Heart right ventricle (tissue), 16 donors: ENCODE measurements around the gene RYR1. TPM values are rescaled to one million over a fixed set of nuclear protein-coding genes. Genes with fewer than 3 reads are reported as not detected.

Experiments
- ATAC-seq, 8 donors: fragments of 200-7000 bp; cut with Tn5 transposase; one replicate each; pipeline ENCODE4 v1.9.1; 2020; ENCODE audit warnings: mild to moderate bottlenecking in 8 of 8, moderate library complexity in 8 of 8, moderate number of reproducible peaks in 1 of 8
- DNase-seq, 2 donors: peaks; one replicate each; pipeline ENCODE4 v3.0.0-alpha.2; 2020
- H3K27ac ChIP-seq, 10 donors: fragments of 200-600 bp; sonication (generic) in 2 of 10; one replicate each; pipeline versions ENCODE4 v1.5.0 to v1.8.0; 2020 to 2022; ENCODE audit warnings: mild to moderate bottlenecking in 3 of 10
- H3K27me3 ChIP-seq, 7 donors: fragments of 200-600 bp; one replicate each; pipeline ENCODE4 v1.8.0; 2021 to 2022; ENCODE audit warnings: mild to moderate bottlenecking in 2 of 7
- H3K36me3 ChIP-seq, 9 donors: fragments of 200-600 bp; sonication (generic) in 1 of 9; one replicate each; pipeline versions ENCODE4 v1.5.0 to v1.8.0; 2020 to 2022; ENCODE audit warnings: mild to moderate bottlenecking in 2 of 9
- H3K4me1 ChIP-seq, 9 donors: fragments of 200-600 bp; sonication (generic) in 1 of 9; one replicate each; pipeline versions ENCODE4 v1.5.0 to v1.8.0; 2020 to 2022; ENCODE audit warnings: mild to moderate bottlenecking in 4 of 9
- H3K4me3 ChIP-seq, 10 donors: fragments of 200-600 bp; sonication (generic) in 2 of 10; one replicate each; pipeline versions ENCODE4 v1.5.0 to v1.8.0; 2020 to 2022; ENCODE audit warnings: mild to moderate bottlenecking in 7 of 10, moderate library complexity in 2 of 10
- H3K9me3 ChIP-seq, 11 donors: fragments of 200-600 bp in 10 of 11; sonication (generic) in 2 of 11; one replicate each; pipeline versions ENCODE4 v1.5.0 to v1.8.0; 2013 to 2022; ENCODE audit warnings: mild to moderate bottlenecking in 2 of 11, control low read depth in 1 of 11, moderate library complexity in 1 of 11
- WGBS, 2 donors: extraction: QIAGEN DNeasy Blood & Tissue Kit; methylation state at CpG; one replicate each; pipeline ENCODE4 v1.1.7; 2013; ENCODE audit warnings: inconsistent platforms in 1 of 2; 5-methylcytosine and 5-hydroxymethylcytosine counted together
- intact Hi-C, 10 donors: fragments of 100-400 bp; cut with DNase I; formaldehyde crosslinking; loops; one replicate each; pipeline versions ENCODE4 v1.11.1 to v1.14.2; 2022
- polyA plus RNA-seq, 2 donors: library from polyadenylated mRNA; stranded (reverse); fragments of 200-250 nt; gene quantifications; one replicate each; pipeline ENCODE4 v1.2.3, GENCODE V29; 2013
- total RNA-seq, 10 donors: library from RNA; stranded (reverse); fragmentation: NEBNext Ultra II Directional in 3 of 10; extraction: Animal tissue kit (Norgen Biotek cat#: 25700) in 3 of 10; gene quantifications; one replicate each; pipeline versions ENCODE4 v1.2.1 to v1.2.4, GENCODE V29; 2021 to 2023
- TF ChIP-seq, protein P1 (sequence below), 9 donors: fragments of 200-600 bp; sonication (generic) in 2 of 9; IDR thresholded peaks; one replicate each; pipeline versions ENCODE4 v1.5.0 to v1.8.0; 2021 to 2022; ENCODE audit warnings: antibody characterized with exemption in 9 of 9, mild to moderate bottlenecking in 5 of 9, moderate library complexity in 1 of 9
- donor health status: Arrhythmogenic right ventricular cardiomyopathy.
- donor health status: ischemic (EF 13 %, LVEDD 7.1; RV severe dilation, severe dysfunction).
- donor health status: healthy with polysubstance abuse.
- donor health status: DM: no; HTN: yes; CAD: no.
- donor health status: DM: no; HTN: no; CAD: no.
- donor health status: ischemic (EF 25% LVEDD 6.9; RV normal size, moderate dysfunction).
- donor health status: ischemic (EF 25% LVEDD 5.7; RV mildly dilated, moderate dysfunction).
- donor health status: healthy.
- donor health status: DM: yes; HTN: yes; CAD: no.
- donor health status: Ischemic cardiomyopathy.
- donor health status: ischemic (EF 35%, LVEDD 5.7; RV mildly dilated, moderate dysfunction).
- donor health status: nonischemic (EF 11% LVEDD 7.7; RV severe dilation, severe dysfunction).
- donor health status: DM: yes; HTN: yes; CAD: no.
- donor health status: PGD.
- donor health status: ischemic (EF 29% LVEDD 5.4; RV normal size, mild dysfunction).
- donor health status: nonischemic (EF 23%, LVEDD 6.1; RV moderate dilation, normal function).

The RYR1 gene
- total and polyA plus RNA-seq, 12 donors = 0.20 to 1.7 (median 0.74) TPM

DNA sequence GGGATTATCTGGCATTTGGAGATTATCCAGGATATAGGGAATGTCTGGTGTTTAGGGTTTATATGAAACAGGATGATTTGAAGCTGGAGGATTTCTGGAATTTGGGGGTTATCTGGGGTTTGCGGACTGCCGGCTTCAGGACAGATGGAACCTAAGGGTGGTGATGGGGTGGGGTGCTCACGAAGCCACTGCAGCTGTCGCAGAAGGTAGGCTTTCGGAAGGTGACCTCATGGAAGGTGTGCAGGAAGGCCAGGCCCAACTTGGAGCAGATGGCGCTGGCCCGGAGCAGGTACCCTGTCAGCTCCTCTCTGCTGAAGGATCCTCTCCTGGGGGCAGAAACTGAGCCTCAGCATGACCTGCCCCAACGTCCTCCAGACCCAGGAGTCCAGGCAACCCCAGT is 21.0 kb upstream of the RYR1 start:
- Histone ChIP-seq H3K27ac (no peak overlapping the region), H3K36me3 (peaks cover 0 to 48% (median 0%) of the 10 kb centered on the region in 9 donors), H3K27me3 (peaks cover 0 to 4% (median 0%) of the 10 kb centered on the region in 7 donors), H3K4me3 (no peak overlapping the region), H3K4me1 (peaks cover 0 to 4% (median 1%) of the 10 kb centered on the region in 9 donors), H3K9me3 (no peaks in the 10 kb centered on the region)
- TF ChIP-seq, protein P1, sequence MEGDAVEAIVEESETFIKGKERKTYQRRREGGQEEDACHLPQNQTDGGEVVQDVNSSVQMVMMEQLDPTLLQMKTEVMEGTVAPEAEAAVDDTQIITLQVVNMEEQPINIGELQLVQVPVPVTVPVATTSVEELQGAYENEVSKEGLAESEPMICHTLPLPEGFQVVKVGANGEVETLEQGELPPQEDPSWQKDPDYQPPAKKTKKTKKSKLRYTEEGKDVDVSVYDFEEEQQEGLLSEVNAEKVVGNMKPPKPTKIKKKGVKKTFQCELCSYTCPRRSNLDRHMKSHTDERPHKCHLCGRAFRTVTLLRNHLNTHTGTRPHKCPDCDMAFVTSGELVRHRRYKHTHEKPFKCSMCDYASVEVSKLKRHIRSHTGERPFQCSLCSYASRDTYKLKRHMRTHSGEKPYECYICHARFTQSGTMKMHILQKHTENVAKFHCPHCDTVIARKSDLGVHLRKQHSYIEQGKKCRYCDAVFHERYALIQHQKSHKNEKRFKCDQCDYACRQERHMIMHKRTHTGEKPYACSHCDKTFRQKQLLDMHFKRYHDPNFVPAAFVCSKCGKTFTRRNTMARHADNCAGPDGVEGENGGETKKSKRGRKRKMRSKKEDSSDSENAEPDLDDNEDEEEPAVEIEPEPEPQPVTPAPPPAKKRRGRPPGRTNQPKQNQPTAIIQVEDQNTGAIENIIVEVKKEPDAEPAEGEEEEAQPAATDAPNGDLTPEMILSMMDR (IDR thresholded peaks at IDR 0.05) = no peak
- intact Hi-C loops = no loop called here
- ATAC-seq = no peak
- 87 to 89% methylated on average over 8 of the region's 8 CpGs for WGBS, 2 donors
- no peak for DNase-seq

DNA sequence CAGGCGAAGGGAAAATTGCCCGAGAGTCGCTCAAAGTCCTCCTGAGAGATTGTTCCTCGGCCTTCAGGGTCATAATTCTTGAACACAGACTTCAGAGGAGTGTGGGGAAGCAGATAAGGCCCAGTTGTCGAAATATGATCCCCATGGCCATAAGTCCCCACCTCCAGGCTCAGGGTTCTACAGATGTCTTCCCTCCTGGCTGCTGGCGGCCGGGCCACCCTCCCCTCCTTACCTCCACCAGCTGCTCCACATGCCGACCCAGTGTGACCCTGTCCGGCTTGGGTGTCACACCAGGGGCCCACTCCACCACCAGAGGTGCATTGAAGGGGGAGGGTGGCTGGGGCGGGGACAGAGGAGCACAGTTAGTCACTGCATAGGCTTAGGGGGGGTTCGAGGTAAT is 20.5 kb upstream of the RYR1 start:
- WGBS, 2 donors = 68 to 78% methylated on average over 11 of the region's 11 CpGs
- intact Hi-C loops = no loop called here
- H3K9me3 ChIP-seq = no peaks in the 10 kb centered on the region

DNA sequence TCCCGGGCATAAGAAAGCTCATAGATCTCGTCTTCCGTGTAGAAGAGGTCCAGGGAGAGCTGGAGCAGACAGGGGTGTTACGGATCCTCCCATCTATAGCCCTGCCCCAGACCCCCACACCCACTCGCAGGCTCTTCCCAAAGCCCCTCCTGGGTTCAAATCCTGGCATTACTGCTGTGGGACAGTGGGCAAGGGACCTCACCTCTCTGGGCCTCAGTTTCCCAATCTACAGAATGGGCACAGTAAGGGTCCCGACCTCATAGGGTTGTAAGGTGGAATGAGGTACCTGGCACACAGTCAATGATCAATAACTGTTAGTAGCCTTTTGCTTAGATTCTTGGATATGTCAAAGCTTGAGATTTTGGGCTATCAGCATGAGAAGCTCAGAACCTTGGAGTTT is 20.1 kb upstream of the RYR1 start:
- Histone ChIP-seq H3K4me3 (no peak overlapping the region), H3K36me3 (peaks cover 0 to 41% (median 0%) of the 10 kb centered on the region in 9 donors), H3K9me3 (no peaks in the 10 kb centered on the region), H3K27ac (no peak overlapping the region), H3K4me1 (peaks cover 0 to 13% (median 11%) of the 10 kb centered on the region in 9 donors), H3K27me3 (peaks cover 0 to 12% (median 5%) of the 10 kb centered on the region in 7 donors)
- WGBS, 2 donors = 87 to 89% methylated on average over 6 of the region's 6 CpGs
- intact Hi-C loops = no loop called here
- TF ChIP-seq, protein P1 (IDR thresholded peaks at IDR 0.05) = no peak
- no peak for DNase-seq
- ATAC-seq = no peak

More for the DNA sequence above, 20.5 kb upstream of the RYR1 start:
- DNase-seq (no peak), ATAC-seq (no peak)
- no peak overlapping the region for H3K27ac ChIP-seq
- H3K4me3 ChIP-seq = no peak overlapping the region
- TF ChIP-seq, protein P1 (IDR thresholded peaks at IDR 0.05) = no peak
- peaks cover 0 to 7% (median 2%) of the 10 kb centered on the region in 7 donors for H3K27me3 ChIP-seq
- peaks cover 0 to 46% (median 0%) of the 10 kb centered on the region in 9 donors for H3K36me3 ChIP-seq
- H3K4me1 ChIP-seq = peaks cover 0 to 8% (median 6%) of the 10 kb centered on the region in 9 donors

DNA sequence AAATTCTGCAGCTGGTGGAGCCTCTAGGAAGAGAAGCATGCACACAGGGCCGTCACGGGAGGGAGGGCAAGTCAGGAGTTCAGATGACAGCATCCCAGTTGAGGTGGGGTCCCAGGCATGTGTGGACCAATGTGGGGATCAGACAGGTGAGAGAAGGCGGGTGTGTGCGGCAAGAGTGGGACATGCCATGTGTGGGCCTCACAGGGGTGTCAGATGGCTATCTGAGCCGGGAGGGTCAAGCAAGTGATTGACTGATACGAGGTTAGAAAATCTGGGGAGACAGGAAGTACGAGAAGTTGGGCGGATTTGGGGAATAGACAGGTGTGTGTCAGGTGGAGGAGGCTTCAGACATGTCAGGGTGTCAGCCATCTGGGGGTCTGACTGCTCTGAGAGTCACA is 16.3 kb upstream of the RYR1 start:
- Histone ChIP-seq H3K4me3 (no peak overlapping the region), H3K27ac (peak overlapping the region in 2 of 10 donors; percentile 58 to 85), H3K4me1 (peaks cover 0 to 15% (median 11%) of the 10 kb centered on the region in 9 donors), H3K27me3 (peaks cover 0 to 29% (median 13%) of the 10 kb centered on the region in 7 donors), H3K9me3 (no peaks in the 10 kb centered on the region), H3K36me3 (peaks cover 0 to 32% (median 0%) of the 10 kb centered on the region in 9 donors)
- 79 to 85% methylated on average over 8 of the region's 8 CpGs for WGBS, 2 donors
- no peak for ATAC-seq
- no peak for DNase-seq
- intact Hi-C loops = no loop called here
- TF ChIP-seq, protein P1 (IDR thresholded peaks at IDR 0.05) = no peak
